Dedifferentiated amniotic fluid mesenchymal stem cell (primary cell): ENCODE results near the gene SART1.
"Not testable (repeated sequence)": the region's sequence is repeated elsewhere in the genome, so short reads cannot be mapped to it uniquely, and the experiment has no call there.

Source experiments
- DNase-seq: peaks from one replicate; pipeline ENCODE4 v3.0.0-alpha.2; 2016; ENCODE audit errors: extremely low spot score

The SART1 gene

DNA sequence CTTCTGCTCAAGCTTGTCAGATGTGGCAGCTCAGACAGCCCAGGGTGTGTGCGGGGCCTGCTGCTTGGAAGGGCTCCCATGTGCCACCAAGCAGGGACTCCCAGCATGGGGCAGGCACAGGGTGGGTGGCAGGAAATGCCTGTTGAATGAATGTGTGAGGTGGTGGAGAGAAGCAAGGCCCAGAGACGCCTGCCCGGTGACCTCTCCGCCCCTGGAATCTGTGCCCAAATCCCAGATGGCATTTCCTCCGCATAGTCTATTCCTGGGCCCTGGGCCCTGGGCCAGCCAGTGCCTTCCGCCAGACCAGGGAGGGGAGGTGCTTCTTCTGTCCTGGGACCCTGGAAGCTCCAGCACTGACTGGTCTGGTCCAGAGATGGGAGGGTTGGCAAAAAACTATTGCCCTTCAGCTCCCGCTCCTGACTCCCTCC is 53.9 kb downstream of the SART1 start:
- peak; percentile 17 for DNase-seq

DNA sequence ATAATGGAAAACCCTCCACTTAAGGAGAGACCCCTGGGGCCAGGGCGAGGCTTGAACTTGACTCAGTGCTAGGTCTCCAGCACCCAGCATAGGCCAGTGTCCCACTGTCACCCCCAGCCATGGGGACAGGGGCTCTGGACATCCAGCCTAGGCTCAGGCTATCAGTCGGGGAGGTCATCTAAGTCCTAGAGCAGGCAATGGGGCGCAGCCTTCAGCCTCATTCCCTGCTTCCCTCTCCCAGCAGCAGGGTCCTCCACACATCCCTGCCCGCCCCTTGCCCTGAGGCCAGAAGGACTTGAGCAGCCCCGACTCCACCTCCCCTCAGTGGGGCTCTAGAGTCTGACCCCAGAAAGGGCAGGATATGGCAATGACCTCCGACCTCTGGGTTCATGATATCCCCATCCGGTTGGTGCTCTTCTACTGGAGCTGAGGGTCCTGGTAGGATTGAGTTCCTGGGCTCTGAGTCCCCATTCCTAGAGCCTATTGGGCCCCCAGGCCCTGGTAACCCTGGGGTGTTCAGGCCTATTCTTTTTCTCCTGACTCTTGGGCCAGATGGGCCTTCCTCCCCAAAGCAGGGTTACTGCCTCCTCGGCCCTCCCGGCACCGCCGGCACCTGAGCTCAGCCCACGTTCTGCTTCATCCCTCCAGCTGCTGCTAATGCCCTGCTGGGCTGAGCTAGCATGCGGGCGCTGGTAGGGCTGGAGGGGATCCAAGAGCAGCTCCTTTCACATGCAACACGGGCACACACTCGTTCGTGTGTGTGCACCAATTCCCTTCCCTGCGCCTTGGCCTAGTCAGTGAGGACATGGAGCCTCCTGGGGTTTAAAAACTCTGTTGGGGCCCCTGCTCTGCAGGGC is 54.6 kb downstream of the SART1 start:
- no peak for DNase-seq

DNA sequence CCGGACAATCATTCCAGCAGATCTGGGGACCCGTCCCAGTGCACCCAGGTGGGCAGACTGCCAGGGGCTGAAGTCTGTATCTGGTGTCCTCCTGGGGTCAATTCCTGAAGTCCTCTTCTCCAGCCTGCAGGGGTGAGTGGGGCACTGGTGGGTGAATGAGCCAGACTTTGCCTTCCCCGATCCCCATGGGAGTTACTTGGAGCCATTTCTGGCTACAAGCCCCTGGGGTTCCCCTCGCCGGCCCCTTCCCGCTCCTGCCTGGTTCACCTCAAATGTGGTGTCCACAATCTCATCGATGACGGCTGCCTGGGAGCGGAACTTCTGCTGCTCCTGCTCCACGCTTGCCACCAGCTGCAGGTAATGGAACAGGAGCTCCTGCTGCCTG is 55.3 kb downstream of the SART1 start:
- no peak for DNase-seq

DNA sequence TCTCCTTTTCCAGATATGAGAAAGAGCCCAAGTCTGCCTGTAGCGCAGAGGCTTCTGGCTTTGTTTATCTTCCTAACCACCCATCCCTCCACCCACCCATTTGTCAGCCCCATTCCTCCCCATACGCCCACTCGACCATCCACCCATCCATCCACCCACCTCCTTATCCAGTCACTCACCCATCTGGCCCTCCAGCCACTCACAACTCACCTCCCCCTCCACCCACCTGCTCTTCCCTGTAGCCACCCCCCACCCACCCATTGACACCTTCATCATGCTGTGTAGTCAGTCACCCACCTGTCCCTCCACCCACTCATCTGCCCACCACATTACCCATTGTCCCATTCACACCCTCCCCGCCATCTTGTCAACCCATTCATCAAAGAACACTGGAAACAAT is 55.8 kb downstream of the SART1 start:
- DNase-seq: no peak

DNA sequence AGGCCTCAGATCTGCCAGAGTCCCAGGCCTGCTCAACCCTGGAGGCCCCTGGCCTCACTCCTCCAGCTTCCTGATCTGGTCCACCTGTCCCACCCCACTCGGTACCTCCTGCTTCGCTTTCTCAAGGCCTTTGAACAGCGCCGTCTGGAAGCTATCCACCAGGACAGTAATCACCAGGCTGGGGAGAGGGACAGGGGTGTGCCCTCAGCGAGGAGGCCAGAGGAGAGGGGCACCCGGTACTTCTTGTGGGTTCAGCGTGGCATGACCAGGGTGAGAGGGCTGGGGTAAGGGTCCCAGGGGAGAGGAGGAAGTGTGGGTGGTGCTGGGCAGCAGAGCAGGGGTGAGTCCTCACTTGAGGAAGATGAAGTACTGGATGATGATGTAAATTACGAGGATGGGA is 58.7 kb downstream of the SART1 start:
- DNase-seq: no peak

DNA sequence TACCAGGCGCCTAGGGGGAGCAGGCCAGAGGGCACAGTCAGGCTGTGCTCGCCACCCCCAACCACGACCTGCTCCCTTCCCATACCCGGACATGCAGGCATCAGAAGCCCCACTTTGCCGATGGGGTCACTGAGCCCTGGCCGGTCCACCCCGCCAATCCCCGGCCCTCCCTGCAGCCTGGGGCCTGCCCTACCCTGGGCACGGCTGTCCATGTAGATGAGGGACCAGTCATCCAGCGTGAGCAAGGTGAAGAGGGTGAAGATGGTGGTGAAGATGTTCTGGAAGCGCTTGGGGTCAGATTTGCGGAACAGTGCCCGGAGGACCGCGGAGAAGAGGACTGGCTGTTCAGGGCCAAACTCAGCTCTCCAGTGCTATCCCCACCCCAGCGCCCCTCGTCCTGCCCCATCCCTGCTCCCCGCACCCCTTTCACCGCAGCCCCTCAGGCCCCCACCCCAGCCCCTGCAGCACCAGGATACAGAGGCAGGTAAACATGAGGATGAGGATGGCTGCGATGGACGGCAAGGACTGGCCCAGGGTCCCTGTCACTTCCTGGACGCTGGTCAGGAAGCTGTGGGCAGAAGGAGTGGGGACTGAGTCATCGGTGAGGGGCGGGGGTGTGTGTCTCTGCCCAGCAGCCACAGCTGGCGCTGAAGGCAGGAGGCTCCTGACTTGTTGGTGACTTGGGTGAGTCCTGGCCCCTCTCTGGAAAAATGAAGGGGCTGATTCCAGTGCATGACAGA is 59.3 kb downstream of the SART1 start:
- peak; percentile 51 for DNase-seq

DNA sequence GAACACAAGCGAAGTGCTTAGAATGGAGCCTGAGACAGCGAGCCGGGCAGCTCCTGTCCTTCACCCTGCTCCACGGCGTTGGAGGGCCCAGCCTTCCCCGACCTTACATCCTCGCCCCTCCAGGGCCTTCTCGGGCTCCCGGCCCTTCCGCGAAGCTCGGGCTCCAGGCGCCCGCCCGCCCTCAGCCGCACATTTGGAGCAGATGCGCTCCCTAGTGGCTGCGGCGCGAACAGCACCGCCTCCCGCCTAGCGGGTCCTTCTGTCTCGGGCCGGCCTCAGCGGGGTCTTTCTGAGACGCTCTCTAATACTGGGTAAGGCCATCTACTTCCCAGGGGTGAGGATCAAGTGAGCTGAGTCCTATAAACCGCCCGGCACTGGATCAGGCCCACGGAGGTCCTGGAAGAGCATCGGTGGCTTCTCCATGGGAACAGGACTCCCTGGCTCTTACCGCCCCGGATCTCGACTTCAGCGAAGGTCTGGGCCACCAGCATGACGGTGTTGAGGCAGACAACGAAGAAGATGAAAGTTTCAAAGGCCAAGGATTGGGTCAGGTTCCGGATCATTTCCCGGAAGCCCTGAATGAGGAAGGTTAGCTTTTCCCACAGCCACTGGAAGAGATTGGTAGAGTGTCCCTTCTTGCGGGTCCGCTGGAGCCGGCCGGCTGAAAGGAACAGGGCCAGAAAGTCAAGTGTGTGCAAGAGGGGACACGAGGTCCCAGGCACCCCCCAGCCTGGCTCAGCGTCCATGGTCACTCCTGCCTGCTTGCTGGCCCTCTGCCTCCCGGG is 61.1 kb downstream of the SART1 start:
- no peak for DNase-seq

DNA sequence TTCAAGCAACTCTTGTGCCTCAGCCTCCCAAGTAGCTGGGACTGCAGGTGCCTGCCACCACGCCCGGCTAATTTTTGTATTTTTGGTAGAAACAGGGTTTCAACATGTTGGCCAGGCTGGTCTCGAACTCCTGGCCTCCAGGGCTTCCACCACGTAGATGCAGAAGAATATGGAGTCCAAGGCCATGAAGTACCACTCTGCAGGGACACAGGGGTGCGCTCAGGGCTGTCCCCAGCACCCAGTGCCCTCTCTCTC is 61.6 kb downstream of the SART1 start:
- DNase-seq: not testable (repeated sequence)

DNA sequence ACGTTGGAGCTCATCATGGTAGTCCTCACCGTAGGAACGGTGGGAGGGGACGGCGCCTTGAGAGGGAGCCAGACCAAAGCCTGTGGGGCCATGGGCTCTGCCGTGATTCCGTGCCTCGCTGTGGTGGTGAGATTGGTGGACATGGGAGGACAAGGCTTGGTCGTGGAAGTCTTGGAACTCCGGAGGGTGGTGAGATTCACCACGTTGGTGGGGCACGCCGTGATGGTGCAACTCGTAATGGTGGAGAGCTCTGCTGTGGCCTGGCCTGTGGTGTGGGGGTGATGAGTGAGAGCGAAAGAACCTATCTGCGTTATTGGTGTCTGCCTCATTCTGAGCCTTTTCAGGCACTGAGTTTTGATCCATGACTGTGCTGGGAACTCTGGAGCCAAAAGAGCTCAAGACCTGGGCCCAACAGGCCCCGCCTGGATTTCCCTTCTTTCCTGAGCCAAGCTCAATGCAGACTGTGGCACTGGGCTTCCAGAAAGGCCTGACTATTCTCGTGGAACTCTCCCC is 64.5 kb downstream of the SART1 start, which contains the start of gene CATSPER1:
Gene CATSPER1 (minus strand): TSS at position 463 of the 513 bp plus-strand sequence. CDS start 100 bp downstream, at position 363.
- no peak for DNase-seq
